ENCODE results near the gene HMCN1.
"Not testable (repeated sequence)": the region's sequence is repeated elsewhere in the genome, so short reads cannot be mapped to it uniquely, and the experiment has no call there.

The HMCN1 gene

GRCh38 chr1:186179231-186179630 lies 445.0 kb downstream of the HMCN1 start:
- DNase-seq: no peak

DNA sequence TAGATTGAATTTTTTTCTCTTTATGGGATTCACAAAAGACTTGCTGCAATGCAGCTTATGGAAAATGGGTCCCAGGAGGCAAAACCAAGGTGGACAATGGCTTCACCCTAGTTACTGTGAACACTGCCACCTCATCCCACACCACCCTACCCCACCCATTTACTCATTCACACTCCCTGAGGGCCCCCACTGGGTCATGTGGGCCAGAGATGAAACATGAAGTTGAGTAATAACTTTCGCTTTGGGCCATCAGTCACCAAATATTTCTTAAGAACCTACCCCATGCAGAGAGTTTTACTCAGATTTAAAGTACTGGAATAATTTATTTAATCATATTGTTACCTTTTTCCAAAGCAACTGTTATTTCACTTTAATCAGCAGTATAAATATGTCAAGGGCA lies 449.0 kb downstream of the HMCN1 start:
- DNase-seq: no peak

- no peak for DNase-seq
Observed at GRCh38 chr1:186183970-186184628, 449.9 kb downstream of the HMCN1 start.

GRCh38 chr1:186186251-186186650 lies 452.1 kb downstream of the HMCN1 start:
- DNase-seq: not testable (repeated sequence)

- DNase-seq: no peak
Observed at GRCh38 chr1:186187601-186188000, 453.4 kb downstream of the HMCN1 start.

DNA sequence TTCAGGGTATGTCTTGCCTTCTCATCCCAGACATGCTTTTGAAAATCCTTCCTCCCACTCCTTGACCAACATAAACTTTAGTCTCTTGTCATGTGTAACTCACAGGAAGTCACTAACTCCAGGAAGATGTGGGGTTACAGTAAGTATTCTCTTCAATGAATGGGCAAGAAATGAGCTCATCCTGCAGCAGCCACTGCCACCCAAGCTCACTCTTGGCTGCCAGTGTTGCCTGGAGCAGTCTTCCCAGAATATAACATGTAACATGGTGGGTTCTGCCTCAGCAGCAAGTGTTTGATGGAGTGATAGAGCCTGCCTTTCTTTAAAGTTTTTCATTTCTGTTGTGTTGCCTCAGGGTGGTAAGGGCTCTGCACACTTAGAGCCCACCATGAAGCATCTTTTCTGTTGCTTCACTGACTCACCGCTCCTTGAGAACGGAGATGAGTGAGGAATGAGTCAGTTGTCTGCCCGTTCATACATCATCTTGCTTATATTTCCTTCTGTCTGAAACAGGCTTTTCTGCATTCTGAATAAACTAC lies 453.9 kb downstream of the HMCN1 start:
- no peak for DNase-seq

- DNase-seq: no peak
Observed at GRCh38 chr1:186188736-186189135, 454.5 kb downstream of the HMCN1 start.

DNA sequence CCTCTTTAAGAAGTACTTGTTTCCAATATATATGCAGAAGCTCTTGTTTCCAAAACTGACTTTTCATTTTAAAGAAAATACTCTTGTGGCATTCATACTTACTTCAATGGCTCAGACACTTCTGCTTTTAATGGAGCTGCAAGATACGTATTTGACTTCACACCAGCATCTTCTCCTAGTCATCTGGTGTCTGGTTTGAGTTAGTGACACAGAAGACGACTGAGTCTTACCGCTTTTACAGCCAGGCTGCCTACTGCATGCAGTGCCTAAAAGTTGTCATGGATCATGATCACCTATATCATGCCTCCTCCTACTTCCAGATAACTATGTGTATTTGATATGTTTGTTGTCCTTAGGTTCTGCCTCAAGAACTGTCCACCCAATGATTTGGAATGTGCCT lies 455.0 kb downstream of the HMCN1 start:
- no peak for DNase-seq

DNA sequence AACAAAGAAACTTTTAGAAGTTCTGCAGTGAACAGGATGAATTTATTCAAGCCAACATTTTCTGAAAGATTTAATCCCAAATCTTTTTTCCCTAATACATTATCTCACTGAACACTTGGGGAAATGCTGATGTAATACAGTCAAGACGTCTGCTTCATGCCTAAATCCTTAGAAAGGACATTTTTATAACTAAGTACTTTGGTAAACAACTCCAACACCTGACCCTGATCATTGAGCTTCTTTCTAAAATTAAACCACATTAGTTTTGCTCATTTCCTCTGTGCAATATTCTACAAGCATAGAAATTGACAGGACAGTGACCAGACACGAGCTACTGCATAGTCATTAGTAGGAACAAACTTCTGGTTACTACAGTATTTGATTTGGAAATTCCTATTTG lies 457.3 kb downstream of the HMCN1 start:
- DNase-seq: no peak

DNA sequence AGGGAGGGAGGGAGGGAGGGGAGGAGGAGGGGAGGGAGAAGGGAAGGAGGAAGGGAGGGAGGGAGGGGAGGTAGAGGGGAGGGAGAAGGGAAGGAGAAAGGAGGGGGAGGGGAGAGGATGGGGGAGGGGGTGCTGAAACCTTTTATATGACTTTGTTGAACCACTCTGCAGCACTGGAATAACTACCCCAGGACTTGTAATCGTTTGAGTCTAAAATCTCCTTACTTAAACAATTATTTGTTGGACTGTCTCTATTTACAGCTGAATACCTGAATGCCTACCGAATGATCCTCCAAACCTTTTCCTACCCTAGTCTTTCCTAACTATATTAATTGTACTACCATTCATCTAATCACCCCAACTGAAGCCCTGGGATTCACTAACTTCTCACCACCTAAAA lies 459.0 kb downstream of the HMCN1 start:
- DNase-seq: no peak

- no peak for DNase-seq
Observed at GRCh38 chr1:186194107-186194756, 460.0 kb downstream of the HMCN1 start.

DNA sequence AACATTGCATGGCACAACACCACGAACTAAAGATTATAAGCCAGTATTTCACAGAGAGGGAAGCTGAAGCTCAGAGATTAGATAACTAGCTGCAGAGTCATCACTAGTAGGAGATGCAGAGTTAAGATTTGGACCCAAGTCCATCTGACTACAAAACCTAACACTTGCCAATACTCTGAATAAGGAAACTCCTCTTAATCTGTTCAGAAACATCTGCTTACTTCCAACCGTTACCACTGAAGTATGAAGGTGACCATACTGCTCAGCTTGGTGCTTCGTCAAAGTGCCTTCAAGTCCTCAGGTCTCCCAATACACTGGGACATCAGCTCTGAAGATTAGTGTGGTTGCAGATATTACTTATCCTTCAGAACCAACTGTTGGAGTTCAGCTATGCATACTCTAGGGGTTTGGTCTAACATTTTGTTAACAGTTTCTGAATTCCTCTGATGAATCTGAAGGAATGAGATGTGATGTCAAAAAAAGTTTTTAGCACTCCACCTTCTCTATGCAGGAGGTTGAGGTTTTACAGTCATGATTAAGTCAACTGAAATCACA lies 461.3 kb downstream of the HMCN1 start:
- DNase-seq: no peak

GRCh38 chr1:186202271-186202764 lies 468.1 kb downstream of the HMCN1 start:
- DNase-seq: no peak

GRCh38 chr1:186202776-186203175 lies 468.6 kb downstream of the HMCN1 start:
- DNase-seq: no peak

- DNase-seq: no peak
Observed at GRCh38 chr1:186206048-186206570, 471.9 kb downstream of the HMCN1 start.

GRCh38 chr1:186207391-186208085 lies 473.3 kb downstream of the HMCN1 start:
- DNase-seq: no peak

DNA sequence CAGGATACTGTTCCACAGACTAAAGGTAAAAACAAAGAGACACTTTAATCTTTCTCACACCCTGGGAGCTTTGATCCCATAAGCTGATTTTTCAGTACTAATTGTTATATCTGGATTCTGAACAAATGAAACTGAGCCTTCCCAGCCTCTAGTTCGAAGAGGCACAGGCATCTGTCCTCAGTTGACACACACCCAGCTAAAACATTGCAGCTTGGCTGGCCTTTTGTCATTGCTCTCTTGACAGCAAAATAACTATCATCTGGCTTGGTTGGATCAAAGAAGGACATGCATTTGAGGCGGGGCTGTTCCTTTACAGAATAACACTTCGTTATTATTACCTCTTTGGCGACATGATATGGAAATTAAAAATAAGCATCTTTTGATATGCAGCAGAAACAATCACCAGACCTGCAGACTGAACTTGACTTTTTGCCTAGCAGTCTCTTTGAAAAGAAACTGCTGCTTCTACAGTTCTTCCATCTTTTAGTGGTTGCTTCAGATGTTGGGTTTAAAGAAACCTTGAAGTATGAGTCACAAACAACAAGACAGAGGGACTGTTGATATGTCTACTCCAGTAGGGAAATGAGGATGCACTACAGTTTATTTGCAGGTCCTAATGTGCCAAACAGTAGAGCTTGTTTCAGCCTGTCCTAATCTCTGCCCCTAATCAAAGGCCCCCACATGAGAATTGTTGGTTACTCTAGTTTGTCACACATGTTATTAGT lies 474.4 kb downstream of the HMCN1 start:
- DNase-seq: no peak

DNA sequence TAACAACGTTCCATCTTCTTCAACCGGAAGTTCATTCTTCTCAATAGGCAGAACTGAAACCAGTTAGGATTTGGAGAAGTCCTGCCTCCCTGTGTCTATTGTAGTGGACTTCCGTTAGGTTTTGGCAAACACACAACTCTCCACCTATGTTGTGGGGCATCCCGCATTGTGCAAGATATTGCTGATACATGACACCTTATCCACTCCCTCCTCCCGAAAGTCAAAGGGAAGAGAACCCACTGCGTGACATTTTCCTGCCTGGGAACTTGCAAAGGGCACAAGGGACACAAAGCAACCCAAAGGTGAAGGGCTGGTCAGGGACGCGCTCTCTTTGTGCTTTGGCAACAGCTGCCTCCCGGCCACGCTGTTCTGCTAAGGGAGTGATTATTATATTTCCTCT lies 476.1 kb downstream of the HMCN1 start:
- DNase-seq: no peak

- not testable (repeated sequence) for DNase-seq
Observed at GRCh38 chr1:186211583-186211982, 477.4 kb downstream of the HMCN1 start.

DNA sequence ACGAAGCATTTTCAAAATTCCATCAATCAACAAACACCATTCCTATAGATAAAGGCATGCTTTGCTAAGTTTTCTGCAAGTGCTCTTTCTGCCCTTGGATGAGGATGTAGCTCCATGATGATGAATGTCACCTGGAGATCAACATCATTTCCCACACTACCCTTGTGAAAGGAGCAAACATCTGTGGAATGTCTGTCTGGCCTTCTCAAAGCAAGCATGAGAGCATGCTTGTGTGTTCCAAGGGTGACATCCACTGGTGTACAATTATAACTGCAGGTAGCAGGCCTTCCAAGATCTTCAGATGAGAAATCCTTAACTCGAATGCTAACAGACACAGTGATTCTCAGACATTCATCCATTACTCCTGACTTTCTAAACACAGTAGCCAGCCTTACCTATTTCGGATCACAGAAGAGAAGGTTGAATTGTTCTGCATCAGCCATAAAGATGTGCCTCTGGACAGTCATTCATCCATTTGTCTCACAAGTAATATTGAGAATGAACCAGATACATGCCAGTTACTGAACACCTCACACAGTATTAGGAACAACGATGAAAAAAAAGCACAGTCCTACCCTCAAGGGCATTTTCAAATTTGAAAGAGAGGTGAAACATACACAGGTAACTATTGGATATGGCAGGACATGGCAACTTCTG lies 478.5 kb downstream of the HMCN1 start:
- DNase-seq: no peak

DNA sequence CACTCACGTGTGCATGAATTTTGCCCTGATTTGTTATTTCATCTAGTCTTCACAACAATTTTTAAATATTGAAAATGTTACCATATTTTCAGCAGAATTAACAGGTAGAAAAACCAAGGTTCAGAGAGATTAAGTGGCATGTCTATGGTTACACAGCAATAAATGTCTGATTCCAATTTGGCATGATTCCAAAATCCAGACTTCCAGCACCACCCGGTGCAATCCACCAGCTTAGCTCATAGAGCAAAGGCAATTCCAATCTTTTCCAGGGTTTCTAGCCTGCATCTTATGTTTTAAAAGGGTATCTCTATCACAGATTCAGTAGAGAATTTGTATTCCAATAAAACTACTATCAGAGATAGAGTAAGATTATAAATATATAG lies 479.0 kb downstream of the HMCN1 start:
- no peak for DNase-seq

- DNase-seq: no peak
Observed at GRCh38 chr1:186214791-186215190, 480.6 kb downstream of the HMCN1 start.

Data from stimulated activated CD4-positive, alpha-beta T cell treated with anti-CD3 and anti-CD28 coated beads, Interleukin-12 subunit alpha, Interleukin-12 subunit beta, amount 100 ng/mL, for 4 hours (primary cell).